Umbilical cord (tissue), 2 donors: Measurements from ENCODE around the gene ITM2C. TPM values are rescaled to one million over a fixed set of nuclear protein-coding genes. Genes with fewer than 3 reads are reported as not detected.
A peak's percentile ranks its signal among the peaks of the same experiment; 100 is the strongest.

Experiments used
- DNase-seq: peaks from one replicate; pipeline ENCODE4 v3.0.0-alpha.2; 2015; ENCODE audit warnings: low spot score
- total RNA-seq: library from RNA; depleted of rRNA; stranded (reverse); fragments of >200 nt; gene quantifications from one replicate; pipeline ENCODE4 v1.2.3, GENCODE V29; 2014; ENCODE audit warnings: low replicate concordance; ENCODE audit not compliant: insufficient read depth

Gene ITM2C
- total RNA-seq, 1 donor from 2014 or later = 128 TPM

- no peak for DNase-seq
These were observed 14.4 kb upstream of the ITM2C start for GRCh38 chr2:230850358-230850658.

- no peak for DNase-seq
These were observed 12.6 kb upstream of the ITM2C start for GRCh38 chr2:230852113-230852512.

- no peak for DNase-seq
These were observed 3.0 kb upstream of the ITM2C start for GRCh38 chr2:230861552-230862255.

- no peak for DNase-seq
These were observed 2.5 kb upstream of the ITM2C start for GRCh38 chr2:230862292-230862691.

- no peak for DNase-seq
These were observed 1.7 kb upstream of the ITM2C start for GRCh38 chr2:230863031-230863430.

GRCh38 chr2:230863442-230864121, 1.2 kb upstream of the ITM2C start:
- no peak for DNase-seq

- DNase-seq = no peak
These were observed 579 bp upstream of the ITM2C start for GRCh38 chr2:230864122-230864604.

- peak; percentile 30 for DNase-seq
These were observed 594 bp downstream of the ITM2C start for GRCh38 chr2:230865307-230865765.

- DNase-seq = peak; percentile 63
These were observed 1.3 kb downstream of the ITM2C start for GRCh38 chr2:230865766-230866755.

GRCh38 chr2:230866756-230867523, 2.2 kb downstream of the ITM2C start:
- DNase-seq = peak; percentile 42

GRCh38 chr2:230868161-230868946, 3.6 kb downstream of the ITM2C start:
- peak; percentile 62 for DNase-seq

GRCh38 chr2:230868947-230869913, 4.5 kb downstream of the ITM2C start:
- DNase-seq = peak; percentile 61

- DNase-seq = peak; percentile 39
These were observed 5.3 kb downstream of the ITM2C start for GRCh38 chr2:230869914-230870543.

GRCh38 chr2:230870544-230871360, 6.0 kb downstream of the ITM2C start:
- peak; percentile 80 for DNase-seq

GRCh38 chr2:230871361-230872150, 6.8 kb downstream of the ITM2C start:
- DNase-seq = no peak

GRCh38 chr2:230872151-230872967, 7.6 kb downstream of the ITM2C start:
- no peak for DNase-seq
